Activated CD4-positive, alpha-beta T cell treated with anti-CD3 and anti-CD28 coated beads for 1 hour (primary cell): ENCODE measurements around the gene NCK2.

ENCODE experiments used
- DNase-seq: peaks from one replicate; pipeline ENCODE4 v3.0.0-alpha.2; 2020

NCK2 gene

GRCh38 chr2:105936954-105937353 is 192.2 kb downstream of the NCK2 start:
- DNase-seq, result no peak

GRCh38 chr2:105937498-105938097 is 192.9 kb downstream of the NCK2 start:
- DNase-seq, result no peak
